Renal pelvis (tissue), 4 donors: ENCODE results near the gene PDCD2L. TPM values are rescaled to one million over a fixed set of nuclear protein-coding genes. Genes with fewer than 3 reads are reported as not detected.
"Not testable (repeated sequence)": the region's sequence is repeated elsewhere in the genome, so short reads cannot be mapped to it uniquely, and the experiment has no call there.

Experiments used
- DNase-seq: peaks from one replicate; pipeline ENCODE4 v3.0.0-alpha.2; 2013
- polyA plus RNA-seq, 3 donors: library from polyadenylated mRNA; unstranded; fragments of 120-200 nt; gene quantifications; one replicate each; pipeline ENCODE4 v1.2.1, GENCODE V29; 2013; ENCODE audit not compliant: insufficient read length in 3 of 3

Gene PDCD2L
- polyA plus RNA-seq, 3 donors: 12.0 to 13.8 (median 12.2) TPM

GRCh38 chr19:34409189-34410164, 5.3 kb downstream of the PDCD2L start:
- no peak for DNase-seq

DNA sequence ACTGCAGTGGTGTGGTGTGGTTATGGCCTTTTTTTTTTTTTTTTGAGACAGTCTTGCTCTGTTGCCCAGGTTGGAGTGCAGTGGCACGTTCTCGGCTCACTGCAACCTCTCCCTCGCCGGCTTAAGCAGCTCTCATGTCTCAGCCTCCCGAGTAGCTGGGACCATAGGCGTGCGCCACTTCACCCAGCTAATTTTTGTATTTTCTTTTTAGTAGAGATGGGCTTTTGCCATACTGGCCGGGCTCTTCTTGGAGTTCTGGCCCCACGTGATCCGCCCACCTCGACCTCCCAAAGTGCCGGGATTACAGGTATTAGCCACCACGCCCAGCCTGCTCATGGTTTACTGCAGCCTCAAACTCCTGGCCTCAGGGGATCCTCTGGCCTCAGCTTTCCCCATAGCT, 7.0 kb downstream of the PDCD2L start:
- no peak for DNase-seq

DNA sequence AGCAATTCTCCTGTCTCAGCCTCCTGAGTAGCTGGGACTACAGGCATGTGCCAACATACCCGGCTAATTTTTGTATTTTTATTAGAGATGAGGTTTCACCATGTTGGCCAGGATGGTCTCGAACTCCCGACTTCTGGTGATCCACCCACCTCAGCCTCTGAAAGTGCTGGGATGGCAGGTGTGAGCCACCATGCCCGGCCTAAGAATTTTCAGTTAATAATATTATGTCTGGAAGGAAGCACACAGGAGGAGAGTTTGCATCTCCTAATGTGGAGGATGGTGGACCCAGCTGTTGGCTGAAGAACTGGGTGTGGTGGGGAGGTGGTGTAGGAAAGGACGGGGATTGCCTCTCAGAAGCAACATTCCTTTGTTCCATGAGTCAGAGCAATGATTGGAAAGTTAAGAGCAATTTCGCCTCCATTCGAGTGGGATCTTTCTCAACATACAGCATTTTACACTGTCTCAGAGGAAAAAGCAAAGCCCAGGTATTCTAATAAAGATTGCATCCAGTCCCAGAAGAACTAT, 11.9 kb downstream of the PDCD2L start:
- DNase-seq: no peak

DNA sequence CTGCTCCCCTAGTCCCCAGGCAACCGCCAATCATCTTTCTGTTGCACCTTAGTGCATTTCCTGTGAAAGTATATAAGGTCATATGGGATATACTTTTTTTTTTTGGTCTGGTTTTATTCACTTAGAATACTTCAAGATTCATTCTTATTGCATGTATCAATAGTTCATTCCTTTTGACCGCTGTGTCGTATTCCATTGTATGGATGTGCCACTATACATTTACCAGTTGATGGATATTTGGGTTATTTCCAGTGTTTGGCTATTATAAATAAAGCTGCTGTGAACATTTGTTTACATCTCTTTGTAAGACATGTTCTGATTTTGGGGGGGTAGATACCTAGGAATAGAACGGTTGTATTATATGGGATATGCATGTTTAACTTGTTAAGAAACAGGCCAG, 14.1 kb downstream of the PDCD2L start:
- DNase-seq: no peak

DNA sequence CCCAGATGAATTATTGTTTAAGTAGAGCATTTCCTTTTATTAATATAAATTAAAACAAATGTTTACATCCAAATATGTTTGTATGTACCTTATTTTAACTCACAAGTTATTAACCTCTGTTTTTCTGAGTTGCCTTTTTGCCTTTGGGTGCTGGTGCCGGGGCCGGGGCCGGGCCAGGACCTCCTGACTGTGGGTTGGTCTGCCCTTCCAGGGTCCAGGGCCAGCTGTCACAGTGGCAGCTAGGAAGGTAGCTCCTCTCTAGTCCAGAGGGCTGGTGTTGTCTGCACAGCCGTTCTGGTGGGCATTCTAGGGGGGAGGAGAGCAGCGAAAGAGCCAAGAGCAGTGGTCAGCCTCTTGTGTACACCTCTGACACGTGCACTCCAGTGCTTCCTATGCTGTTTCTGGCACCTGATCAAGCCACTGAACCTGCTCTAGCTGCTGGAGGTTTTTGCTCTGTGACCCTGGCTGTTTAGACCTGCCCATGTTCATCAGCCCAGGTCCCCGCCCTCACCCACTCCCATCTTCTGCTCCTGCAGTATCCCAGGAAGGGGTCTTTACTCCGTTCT, 22.0 kb downstream of the PDCD2L start:
- DNase-seq: no peak

GRCh38 chr19:34428549-34429285, 24.5 kb downstream of the PDCD2L start:
- DNase-seq: peak; percentile 7

DNA sequence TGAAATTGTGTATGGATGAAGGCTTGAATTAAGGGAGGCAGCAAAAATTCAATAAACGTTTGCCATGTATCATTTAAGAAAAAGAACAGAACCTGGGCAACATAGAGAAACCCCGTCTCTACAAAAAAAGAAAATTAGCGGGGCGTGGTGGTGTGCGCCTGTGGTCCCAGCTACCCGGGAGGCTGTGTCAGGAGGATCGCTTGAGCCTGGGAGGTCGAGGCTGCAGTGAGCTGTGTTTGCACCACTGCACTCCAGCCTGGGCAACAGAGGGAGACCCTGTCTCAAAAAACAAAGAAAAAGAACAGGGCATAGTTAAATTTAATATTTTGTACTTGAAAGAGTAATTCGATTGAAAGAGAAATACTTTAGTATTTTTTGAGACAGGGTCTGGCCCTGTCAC, 25.4 kb downstream of the PDCD2L start:
- DNase-seq: no peak

DNA sequence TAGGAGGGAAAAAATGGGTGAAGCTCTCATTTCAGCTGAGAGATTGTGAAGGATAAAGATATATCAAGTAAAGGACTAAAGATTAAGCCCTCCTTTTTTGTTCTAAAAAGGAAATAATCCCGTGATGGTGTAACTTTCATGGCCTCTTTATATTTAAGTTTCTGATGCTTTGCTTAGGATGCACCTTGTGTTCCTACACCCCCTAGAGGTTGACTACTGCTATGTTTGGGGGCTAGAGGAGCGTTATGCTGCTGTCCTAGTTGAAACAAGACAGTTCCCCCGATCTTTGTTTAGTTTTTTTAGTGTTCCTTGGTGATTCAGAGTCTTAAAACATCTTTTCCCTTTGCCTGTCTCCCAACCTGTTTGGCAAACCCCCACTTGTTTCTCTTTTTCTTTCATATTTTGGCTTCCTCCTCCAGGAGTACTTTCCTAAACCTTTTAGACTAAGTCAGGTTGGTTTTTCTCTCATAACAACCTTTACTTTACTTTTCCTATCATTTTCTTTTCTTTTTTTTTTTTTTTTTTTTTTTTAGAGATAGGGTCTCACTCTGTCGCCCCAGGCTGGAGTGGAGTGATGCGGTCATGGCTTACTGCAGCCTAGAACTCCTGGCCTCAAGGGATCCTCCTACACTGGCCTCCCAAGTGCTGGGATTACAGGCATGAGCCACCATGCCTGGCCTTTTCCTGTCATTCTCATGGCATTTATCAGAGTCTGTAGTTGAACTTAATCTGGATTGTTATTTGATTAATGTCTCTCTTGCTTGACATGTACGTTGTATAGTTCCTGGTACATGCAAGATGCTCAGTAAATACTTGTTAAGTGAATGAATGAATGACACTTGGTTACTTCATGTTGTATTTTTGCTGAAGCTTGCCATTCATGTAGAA, 26.8 kb downstream of the PDCD2L start:
- peak; percentile 19 for DNase-seq

- DNase-seq: no peak
Measured at GRCh38 chr19:34431681-34432402, 27.6 kb downstream of the PDCD2L start.

DNA sequence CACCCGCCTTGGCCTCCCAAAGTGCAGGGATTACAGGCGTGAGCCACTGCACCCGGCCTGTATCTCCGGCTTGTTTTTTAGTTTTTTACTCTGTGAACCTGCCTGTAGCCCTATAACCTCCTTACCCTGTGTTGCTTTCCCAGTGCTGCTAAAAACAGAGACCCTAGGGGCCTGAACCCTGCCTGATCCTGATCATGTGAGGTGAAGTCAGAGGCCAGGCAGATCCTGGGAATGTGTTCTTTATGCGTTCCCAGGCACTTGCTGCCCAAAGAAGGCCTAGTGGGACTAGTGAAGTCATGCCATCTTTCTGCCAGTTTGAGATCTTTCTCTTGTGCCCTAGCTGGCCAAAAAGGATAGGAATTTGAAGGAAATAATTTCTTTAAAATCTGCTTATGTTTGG, 28.6 kb downstream of the PDCD2L start:
- no peak for DNase-seq

GRCh38 chr19:34436716-34437115, 32.5 kb downstream of the PDCD2L start:
- DNase-seq: no peak

DNA sequence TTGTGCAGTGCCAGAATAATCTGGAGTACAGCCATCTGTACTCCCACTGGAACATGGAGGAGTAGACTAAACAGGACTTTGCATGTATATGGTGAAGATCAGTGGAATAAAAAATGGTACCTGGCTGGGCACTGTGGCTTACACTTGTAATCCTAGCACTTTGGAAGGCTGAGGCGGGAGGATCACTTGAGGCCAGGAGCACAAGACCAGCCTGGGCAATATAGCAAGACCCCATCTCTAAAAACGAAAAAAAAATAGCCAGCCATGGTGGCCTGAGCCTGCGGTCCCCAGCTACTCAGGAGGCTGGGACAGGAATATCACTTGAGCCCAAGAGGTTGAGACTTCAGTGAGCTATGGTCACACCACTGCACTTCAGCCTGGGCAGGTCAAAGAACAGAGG, 44.0 kb downstream of the PDCD2L start:
- DNase-seq: no peak

- DNase-seq: no peak
Measured at GRCh38 chr19:34452723-34453122, 48.5 kb downstream of the PDCD2L start.

DNA sequence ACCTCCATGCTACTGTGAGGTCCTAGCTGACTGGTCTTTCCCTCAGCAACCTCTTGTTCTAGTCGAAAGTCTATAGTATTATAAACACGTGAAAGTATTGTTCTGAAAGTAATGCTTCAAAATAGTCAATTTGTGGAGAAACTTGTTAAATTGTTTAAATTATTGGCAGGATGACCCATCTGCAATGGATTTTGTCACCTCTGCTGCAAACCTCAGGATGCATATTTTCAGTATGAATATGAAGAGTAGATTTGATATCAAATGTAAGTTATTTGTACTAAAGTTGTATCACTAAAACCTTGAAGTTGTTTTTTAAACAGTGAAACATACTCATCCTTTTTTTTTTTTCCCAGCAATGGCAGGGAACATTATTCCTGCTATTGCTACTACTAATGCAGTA, 49.9 kb downstream of the PDCD2L start:
- no peak for DNase-seq

DNA sequence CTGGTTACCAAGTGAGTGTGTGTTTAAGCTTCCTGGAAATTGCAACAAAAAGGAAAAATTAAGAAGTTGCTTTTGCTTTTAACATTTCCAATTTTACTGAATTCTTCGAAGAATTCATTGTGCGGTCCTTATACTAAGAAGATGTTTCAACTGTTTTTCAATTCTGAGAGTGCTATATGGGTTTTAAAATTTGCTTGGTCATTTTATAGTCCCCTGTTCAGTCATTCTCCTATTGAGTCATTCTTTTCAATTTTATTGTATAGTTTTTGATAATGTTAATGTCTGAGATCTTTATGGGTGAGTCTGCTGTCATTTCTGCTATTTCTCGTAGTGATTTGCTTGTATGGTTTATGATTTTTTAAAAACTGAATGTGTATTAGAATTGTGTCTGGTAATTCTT, 50.5 kb downstream of the PDCD2L start:
- no peak for DNase-seq

DNA sequence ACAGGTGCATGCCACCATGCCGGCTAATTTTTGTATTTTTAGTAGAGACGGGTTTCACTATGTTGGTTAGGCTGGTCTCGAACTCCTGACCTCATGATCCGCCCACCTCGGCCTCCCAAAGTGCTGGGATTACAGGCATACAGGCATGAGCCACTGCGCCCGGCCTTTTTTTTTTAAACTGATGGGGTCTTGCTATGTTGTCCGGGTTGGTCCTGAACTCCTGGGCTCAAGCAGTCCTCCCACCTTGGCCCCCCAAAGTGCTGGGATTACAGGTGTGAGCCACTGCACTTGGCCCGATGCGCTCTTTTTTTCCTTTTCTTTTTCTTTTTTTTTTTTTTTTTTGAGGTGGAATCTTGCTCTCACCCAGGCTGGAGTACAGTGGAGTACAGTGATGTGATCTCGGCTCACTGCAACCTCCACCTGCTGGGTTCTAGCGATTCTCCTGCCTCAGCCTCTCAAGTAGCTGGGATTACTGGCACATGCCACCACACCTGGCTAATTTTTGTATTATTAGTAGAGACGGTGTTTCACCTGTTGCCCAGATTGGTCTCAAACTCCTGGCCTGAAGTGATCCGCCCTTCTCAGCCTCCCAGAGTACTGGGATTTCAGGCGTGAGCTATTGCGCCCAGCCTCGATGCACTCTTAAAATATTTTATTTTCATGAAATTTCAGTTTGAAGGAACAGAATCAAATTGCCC, 51.7 kb downstream of the PDCD2L start:
- not testable (repeated sequence) for DNase-seq

GRCh38 chr19:34457446-34457845, 53.2 kb downstream of the PDCD2L start:
- no peak for DNase-seq

DNA sequence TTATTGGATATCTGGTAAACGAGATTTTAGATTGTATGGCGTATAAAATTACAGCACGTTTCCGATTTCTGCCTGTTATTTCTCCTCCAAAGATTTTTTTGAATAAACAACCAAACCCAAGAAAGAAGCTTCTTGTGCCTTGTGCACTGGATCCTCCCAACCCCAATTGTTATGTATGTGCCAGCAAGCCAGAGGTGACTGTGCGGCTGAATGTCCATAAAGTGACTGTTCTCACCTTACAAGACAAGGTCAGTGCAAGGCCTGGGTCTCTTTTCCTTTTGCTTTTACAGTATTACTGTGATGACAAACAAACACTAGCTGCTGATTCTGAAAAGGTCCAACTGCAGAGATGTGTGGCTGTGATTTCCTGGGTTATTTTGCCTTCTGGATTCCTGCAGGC, 54.5 kb downstream of the PDCD2L start:
- DNase-seq: no peak

DNA sequence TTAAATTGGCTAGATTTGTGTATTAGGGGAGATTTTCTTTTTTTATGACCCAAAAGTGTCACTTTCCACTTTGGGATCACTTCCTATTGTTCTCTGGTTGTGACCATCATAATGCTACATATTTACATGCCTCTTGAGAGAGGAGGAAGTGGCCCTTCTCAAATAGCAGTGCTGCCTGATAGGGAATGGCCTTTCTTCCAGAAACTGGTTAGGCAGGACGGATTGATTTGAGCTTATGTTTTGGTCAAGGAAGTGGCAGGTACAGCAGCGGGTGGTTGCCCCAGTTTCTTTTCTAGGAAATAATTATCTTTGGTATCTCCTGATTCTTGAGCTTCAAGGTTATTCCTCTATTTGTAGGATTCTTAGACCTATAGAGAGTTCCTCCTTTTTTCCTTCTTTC, 55.4 kb downstream of the PDCD2L start:
- DNase-seq: no peak
